Osteoblast (primary cell): ENCODE results near the gene KRT82. TPM values are rescaled to one million over a fixed set of nuclear protein-coding genes. Genes with fewer than 3 reads are reported as not detected.

Source experiments
- DNase-seq: peaks from one replicate; pipeline ENCODE4 v3.0.0; 2011; ENCODE audit warnings: low spot score, mixed read lengths; ENCODE audit not compliant: insufficient read length; ENCODE audit errors: missing footprints
- H2AFZ ChIP-seq: 2 replicates; pipeline ENCODE4 v1.6.0; 2011; ENCODE audit warnings: mild to moderate bottlenecking, low read length
- H3K27ac ChIP-seq: 2 replicates; pipeline ENCODE4 v1.5.1; 2011; ENCODE audit warnings: mild to moderate bottlenecking, low read depth, low read length, moderate library complexity
- H3K27me3 ChIP-seq: 2 replicates; pipeline ENCODE4 v1.6.0; 2012; ENCODE audit warnings: mild to moderate bottlenecking, control low read depth, inconsistent platforms, low read length, moderate library complexity; ENCODE audit not compliant: insufficient read depth
- H3K36me3 ChIP-seq: 2 replicates; pipeline ENCODE4 v1.5.1; 2011; ENCODE audit warnings: mild to moderate bottlenecking, low read length, control low read depth, moderate library complexity; ENCODE audit not compliant: insufficient read depth
- H3K4me1 ChIP-seq: 2 replicates; pipeline ENCODE4 v1.5.1; 2011; ENCODE audit warnings: mild to moderate bottlenecking, low read length, control low read depth, moderate library complexity; ENCODE audit not compliant: insufficient read depth
- H3K4me2 ChIP-seq: 2 replicates; pipeline ENCODE4 v1.6.0; 2011; ENCODE audit warnings: mild to moderate bottlenecking, low read length; ENCODE audit not compliant: insufficient read depth
- H3K4me3 ChIP-seq: fragments of 200-600 bp; sonication (generic); 3 replicates; pipeline ENCODE4 v1.5.1; 2012; ENCODE audit warnings: mild to moderate bottlenecking, low read length, inconsistent platforms; ENCODE audit not compliant: insufficient read depth
- H3K79me2 ChIP-seq: 2 replicates; pipeline ENCODE4 v1.6.0; 2012; ENCODE audit warnings: mild to moderate bottlenecking, low read length, control low read depth, inconsistent platforms; ENCODE audit not compliant: insufficient read depth
- H3K9me3 ChIP-seq: 2 replicates; pipeline ENCODE4 v1.5.1; 2011; ENCODE audit warnings: low read depth, low read length, control low read depth
- H4K20me1 ChIP-seq: 2 replicates; pipeline ENCODE4 v1.6.0; 2012; ENCODE audit warnings: mild to moderate bottlenecking, low read length, control low read depth; ENCODE audit not compliant: insufficient read depth
- total RNA-seq: library from RNA; depleted of rRNA; stranded (reverse); fragments of >200 nt; gene quantifications from 2 replicates; pipeline ENCODE4 v1.2.3, GENCODE V29; 2012
- TF ChIP-seq, protein P1 (sequence below): IDR thresholded peaks from 2 replicates; pipeline ENCODE4 v1.5.1; 2011; ENCODE audit warnings: mild to moderate bottlenecking, low read depth, low read length, moderate library complexity; ENCODE audit errors: extremely low read depth

The KRT82 gene
- total RNA-seq, 1 donor = not detected

DNA sequence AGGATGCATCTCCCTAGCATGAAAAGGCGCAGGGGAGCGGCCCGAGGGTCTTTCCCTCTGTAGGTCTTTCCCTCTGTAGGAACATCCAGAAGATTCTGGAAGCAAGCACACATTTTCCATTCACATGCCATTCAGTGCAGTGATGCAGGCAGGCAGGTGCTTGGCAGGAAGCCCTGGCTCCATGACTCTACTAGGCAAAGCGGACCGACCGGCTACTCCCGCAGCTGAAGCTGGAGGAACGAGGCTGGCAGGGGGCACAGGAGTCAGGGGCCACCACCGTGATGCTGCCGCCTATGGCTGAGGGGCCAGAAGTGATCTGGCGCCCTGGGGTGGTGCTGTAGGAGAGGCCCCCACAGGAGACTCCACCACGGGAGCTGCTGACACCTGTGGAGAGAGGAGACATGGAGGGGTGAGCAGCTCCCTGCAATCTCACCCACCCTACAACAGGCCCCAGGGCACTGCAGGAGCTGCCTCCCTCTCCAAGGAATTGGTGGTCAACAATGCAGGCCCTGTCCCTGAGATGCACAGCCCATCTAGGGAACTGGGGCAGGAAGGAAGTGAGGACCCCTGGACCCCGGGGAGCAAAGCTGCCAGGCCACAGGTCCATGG, 45.4 kb downstream of the KRT82 start:
- DNase-seq = peak; percentile 69
- TF ChIP-seq, protein P1, sequence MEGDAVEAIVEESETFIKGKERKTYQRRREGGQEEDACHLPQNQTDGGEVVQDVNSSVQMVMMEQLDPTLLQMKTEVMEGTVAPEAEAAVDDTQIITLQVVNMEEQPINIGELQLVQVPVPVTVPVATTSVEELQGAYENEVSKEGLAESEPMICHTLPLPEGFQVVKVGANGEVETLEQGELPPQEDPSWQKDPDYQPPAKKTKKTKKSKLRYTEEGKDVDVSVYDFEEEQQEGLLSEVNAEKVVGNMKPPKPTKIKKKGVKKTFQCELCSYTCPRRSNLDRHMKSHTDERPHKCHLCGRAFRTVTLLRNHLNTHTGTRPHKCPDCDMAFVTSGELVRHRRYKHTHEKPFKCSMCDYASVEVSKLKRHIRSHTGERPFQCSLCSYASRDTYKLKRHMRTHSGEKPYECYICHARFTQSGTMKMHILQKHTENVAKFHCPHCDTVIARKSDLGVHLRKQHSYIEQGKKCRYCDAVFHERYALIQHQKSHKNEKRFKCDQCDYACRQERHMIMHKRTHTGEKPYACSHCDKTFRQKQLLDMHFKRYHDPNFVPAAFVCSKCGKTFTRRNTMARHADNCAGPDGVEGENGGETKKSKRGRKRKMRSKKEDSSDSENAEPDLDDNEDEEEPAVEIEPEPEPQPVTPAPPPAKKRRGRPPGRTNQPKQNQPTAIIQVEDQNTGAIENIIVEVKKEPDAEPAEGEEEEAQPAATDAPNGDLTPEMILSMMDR = no peak
- peaks cover 16% of the 10 kb centered on the region for H3K27me3 ChIP-seq

DNA sequence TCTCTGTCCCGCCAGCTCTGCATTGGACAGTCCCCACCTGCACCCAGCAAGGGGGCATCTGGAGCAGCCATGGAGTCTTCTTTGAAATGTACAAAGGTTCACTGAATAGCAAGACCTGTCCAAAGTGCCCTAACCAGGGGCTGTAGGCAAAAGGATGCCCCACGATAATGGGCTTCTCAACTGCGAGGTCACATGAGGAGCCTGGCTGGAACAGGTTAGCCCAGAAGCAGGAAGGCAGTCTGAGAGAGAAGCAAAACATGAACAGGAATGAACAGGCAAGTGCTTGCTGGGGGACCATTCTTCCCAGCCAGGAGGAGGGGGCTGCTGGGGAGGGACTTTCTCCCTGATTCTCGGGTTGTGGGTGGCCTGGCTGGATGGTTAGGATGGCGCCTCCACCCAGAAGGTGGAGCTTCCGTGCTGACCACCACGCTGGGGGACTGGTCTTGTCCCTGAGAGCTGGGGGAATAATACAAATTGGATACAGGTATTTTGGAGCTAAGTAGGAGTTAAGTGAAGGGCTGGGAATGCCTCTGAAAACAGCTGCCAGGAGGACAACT, 46.0 kb downstream of the KRT82 start:
- TF ChIP-seq, protein P1 = no peak
- H3K4me1 ChIP-seq = no peaks in the 10 kb centered on the region
- H4K20me1 ChIP-seq = no peaks in the 10 kb centered on the region
- no peaks in the 10 kb centered on the region for H3K36me3 ChIP-seq
- no peak overlapping the region for H3K27ac ChIP-seq
- DNase-seq = peak; percentile 79
- H3K79me2 ChIP-seq = no peaks in the 10 kb centered on the region
- no peaks in the 10 kb centered on the region for H3K9me3 ChIP-seq
- H3K4me2 ChIP-seq = no peak overlapping the region
- H3K4me3 ChIP-seq = no peak overlapping the region
- peaks cover 22% of the 10 kb centered on the region for H3K27me3 ChIP-seq
- no peak overlapping the region for H2AFZ ChIP-seq

More for the DNA sequence above, 45.4 kb downstream of the KRT82 start:
- no peak overlapping the region for H3K27ac ChIP-seq
- H3K79me2 ChIP-seq = no peaks in the 10 kb centered on the region
- no peak overlapping the region for H2AFZ ChIP-seq
- H3K9me3 ChIP-seq = no peaks in the 10 kb centered on the region
- H4K20me1 ChIP-seq = no peaks in the 10 kb centered on the region
- H3K36me3 ChIP-seq = no peaks in the 10 kb centered on the region
- H3K4me2 ChIP-seq = no peak overlapping the region
- no peaks in the 10 kb centered on the region for H3K4me1 ChIP-seq
- H3K4me3 ChIP-seq = no peak overlapping the region

DNA sequence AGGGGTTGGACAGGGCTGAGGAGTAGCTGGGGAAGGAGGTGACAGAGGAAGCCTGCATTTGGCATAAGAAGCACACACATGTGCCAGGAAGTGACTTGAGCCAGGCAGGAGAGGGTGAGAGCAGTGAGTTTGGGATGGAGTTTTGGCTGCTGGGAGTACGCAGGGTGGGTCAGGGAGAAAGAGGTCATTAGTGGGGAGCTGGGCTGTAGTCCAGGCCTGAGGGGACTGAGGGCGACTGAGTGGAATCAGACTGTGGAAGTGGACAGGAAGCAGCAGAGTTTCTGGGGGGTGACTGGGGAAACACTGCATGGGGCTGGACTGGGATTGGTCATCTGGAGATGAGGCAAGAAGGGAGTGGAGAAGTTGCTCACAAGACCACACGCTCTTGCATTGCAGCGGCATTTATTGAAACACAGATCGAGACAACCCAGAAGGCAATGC, 46.5 kb downstream of the KRT82 start:
- Histone ChIP-seq H3K4me1 (no peaks in the 10 kb centered on the region), H3K27me3 (peaks cover 22% of the 10 kb centered on the region), H3K36me3 (no peaks in the 10 kb centered on the region), H3K4me2 (no peak overlapping the region), H2AFZ (no peak overlapping the region), H3K4me3 (no peak overlapping the region), H3K9me3 (no peaks in the 10 kb centered on the region), H4K20me1 (no peaks in the 10 kb centered on the region), H3K79me2 (no peaks in the 10 kb centered on the region), H3K27ac (no peak overlapping the region)
- TF ChIP-seq, protein P1 = no peak
- DNase-seq = peak; percentile 60

DNA sequence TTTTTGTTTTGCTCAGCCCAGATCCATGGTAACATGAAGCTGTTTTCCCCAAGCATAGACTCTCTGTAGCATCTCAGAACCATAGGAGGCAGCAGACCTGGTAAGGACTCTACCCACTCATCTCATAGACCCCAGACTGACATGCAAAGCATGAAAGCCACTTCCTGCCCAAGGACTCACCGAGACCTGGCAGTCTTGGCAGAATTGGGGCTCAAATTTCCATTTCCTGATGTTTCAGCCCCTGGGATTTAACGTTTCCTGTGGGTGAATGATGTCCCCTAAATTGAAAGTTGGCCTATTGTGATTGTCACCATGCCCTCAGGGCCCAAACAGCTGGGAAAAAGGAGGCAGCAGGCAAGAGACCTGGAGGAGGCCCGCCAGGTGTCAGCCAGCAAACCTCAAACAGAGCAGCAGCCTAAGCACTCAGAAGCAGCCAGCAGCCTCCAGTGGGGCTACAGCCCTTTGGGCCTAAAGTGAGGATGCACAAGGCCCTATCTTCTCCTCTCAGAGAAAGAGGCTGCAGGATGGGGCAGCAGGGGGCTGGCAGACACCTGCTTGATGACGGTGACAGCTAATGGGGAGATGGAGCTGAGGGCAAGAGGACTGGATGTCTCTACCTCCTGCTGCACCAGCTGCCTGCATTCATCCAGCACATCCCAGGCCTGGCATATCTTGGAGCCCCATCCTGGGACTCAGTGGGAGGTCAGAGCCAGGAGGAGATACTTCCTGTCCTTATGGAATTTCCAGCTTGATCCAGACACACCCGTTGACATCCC, 47.4 kb downstream of the KRT82 start:
- no peaks in the 10 kb centered on the region for H3K36me3 ChIP-seq
- peaks cover 28% of the 10 kb centered on the region for H3K27me3 ChIP-seq
- no peaks in the 10 kb centered on the region for H3K9me3 ChIP-seq
- H4K20me1 ChIP-seq = no peaks in the 10 kb centered on the region
- no peak overlapping the region for H3K4me3 ChIP-seq
- H3K4me1 ChIP-seq = no peaks in the 10 kb centered on the region
- no peak overlapping the region for H3K4me2 ChIP-seq
- no peaks in the 10 kb centered on the region for H3K79me2 ChIP-seq
- DNase-seq = peak; percentile 52
- H2AFZ ChIP-seq = no peak overlapping the region
- TF ChIP-seq, protein P1 = no peak
- no peak overlapping the region for H3K27ac ChIP-seq
